Adrenal gland (tissue), 12 donors: ENCODE data around the gene USP3. TPM values are rescaled to one million over a fixed set of nuclear protein-coding genes. Genes with fewer than 3 reads are reported as not detected.

Source experiments
- DNase-seq, 7 donors: peaks; one replicate each; pipeline ENCODE4 v3.0.0-alpha.2; 2019 to 2020
- H3K27ac ChIP-seq, 5 donors: fragments of 200-600 bp; sonication (generic) in 4 of 5; 1 replicate in 3 of 5; 2 replicates in 2 of 5; pipeline versions ENCODE4 v1.5.1 to v1.8.0; 2016 to 2020; ENCODE audit warnings: mild to moderate bottlenecking in 1 of 5
- H3K27me3 ChIP-seq: fragments of 200-600 bp; 2 replicates; pipeline ENCODE4 v1.8.0; 2021
- H3K36me3 ChIP-seq, 2 donors: fragments of 200-600 bp; replicated peaks in 1 of 2; 1 replicate in 1 of 2; 2 replicates in 1 of 2; pipeline versions ENCODE4 v1.5.1 to v1.8.0; 2018 to 2022
- H3K4me1 ChIP-seq, 2 donors: fragments of 200-600 bp; replicated peaks in 1 of 2; 1 replicate in 1 of 2; 2 replicates in 1 of 2; pipeline versions ENCODE4 v1.5.1 to v1.8.0; 2018 to 2021
- H3K4me3 ChIP-seq, 4 donors: fragments of 200-600 bp; sonication (generic) in 3 of 4; one replicate each; pipeline ENCODE4 v1.5.1; 2016 to 2018
- H3K9me3 ChIP-seq, 3 donors: fragments of 200-600 bp; sonication (generic) in 1 of 3; replicated peaks in 1 of 3; 1 replicate in 2 of 3; 2 replicates in 1 of 3; pipeline versions ENCODE4 v1.5.1 to v1.8.0; 2016 to 2021
- POLR2A ChIP-seq, 2 donors: fragments of 450-650 bp; IDR thresholded peaks; one replicate each; pipeline ENCODE4 v1.6.1; 2017; ENCODE audit warnings: antibody characterized with exemption in 2 of 2, mild to moderate bottlenecking in 2 of 2, moderate library complexity in 1 of 2
- WGBS, 4 donors: extraction: QIAGEN DNeasy Blood & Tissue Kit in 2 of 4; methylation state at CpG; one replicate each; pipeline versions ENCODE4 v1.1.5 to v1.1.7; 2013 to 2017; 5-methylcytosine and 5-hydroxymethylcytosine counted together
- intact Hi-C, 2 donors: fragments of 100-400 bp; cut with DNase I; formaldehyde crosslinking; loops; one replicate each; pipeline versions ENCODE4 v1.14.1 to v1.15.0; 2022 to 2023
- polyA plus RNA-seq, 3 donors: library from polyadenylated mRNA; stranded (reverse); fragments of 200-250 nt in 2 of 3; fragments of 350-450 nt in 1 of 3; fragmentation: Illumina TruSeq in 1 of 3; extraction: RNeasy Lipid Tissue Mini Kit (QIAGEN cat#74804) in 1 of 3; gene quantifications; one replicate each; pipeline ENCODE4 v1.2.3, GENCODE V29; 2013 to 2014
- total RNA-seq, 9 donors: library from RNA; depleted of rRNA in 4 of 9; stranded (reverse); fragments of >200 nt in 4 of 9; fragments of 120-200 nt in 1 of 9; fragmentation: NEBNext Ultra II Directional in 1 of 9; extraction: Animal tissue kit (Norgen Biotek cat#: 25700) in 1 of 9; gene quantifications; one replicate each; pipeline versions ENCODE4 v1.1.0 to v1.2.4, GENCODE V29; 2013 to 2023
- TF ChIP-seq, protein P1 (sequence below), 6 experiments: fragments of 450-650 bp in 4 of 6; fragments of 200-600 bp in 2 of 6; sonication (generic) in 1 of 6; IDR thresholded peaks; 1 replicate in 5 of 6; 2 replicates in 1 of 6; pipeline versions ENCODE4 v1.5.1 to v1.8.0; 2016 to 2021; ENCODE audit warnings: antibody characterized with exemption in 6 of 6, mild to moderate bottlenecking in 2 of 6, moderate library complexity in 1 of 6
- donor health status: healthy with polysubstance abuse.
- donor health status: Bipolar disorder and iron deficiency.
- donor health status: DM: yes; HTN: yes; CAD: no.
- donor health status: DM: no; HTN: no; CAD: no.
- donor health status: DM: no; HTN: no; CAD: no.
- donor health status: DM: yes; HTN: yes; CAD: no.

The USP3 gene
- total and polyA plus RNA-seq, 12 donors = 23.0 to 55.0 (median 35.5) TPM

DNA sequence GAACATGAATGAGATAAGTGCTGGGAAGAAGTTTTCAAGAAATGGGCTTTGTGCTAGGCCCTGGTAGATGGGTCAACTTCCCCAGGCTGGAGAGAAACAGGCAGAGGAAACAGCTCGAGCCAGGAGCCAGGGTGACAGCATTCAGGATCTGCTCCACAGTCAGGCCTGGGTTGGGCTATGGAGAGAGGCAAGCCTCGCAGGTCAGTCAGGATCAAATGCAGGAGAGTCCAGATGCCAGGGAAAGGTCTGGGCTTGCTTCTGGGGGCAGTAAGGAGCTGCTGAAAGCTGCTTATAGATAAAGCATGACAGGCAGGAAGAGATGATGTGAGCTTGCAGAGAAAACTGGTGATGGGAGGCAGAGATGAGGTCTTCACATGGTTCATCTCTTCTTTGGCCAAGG lies 11.0 kb upstream of the USP3 start:
- Histone ChIP-seq H3K36me3 (no peaks in the 10 kb centered on the region), H3K27ac (no peak overlapping the region), H3K9me3 (no peaks in the 10 kb centered on the region), H3K4me3 (no peak overlapping the region), H3K27me3 (no peaks in the 10 kb centered on the region), H3K4me1 (no peaks in the 10 kb centered on the region)
- intact Hi-C loops = loop anchor here (5.0 kb wide), 1 partner anchor 104 kb away; the partner anchor contains the start of gene FBXL22 (in 2 of the 2)
- 72 to 83% (median 79%) methylated on average over 2 of the region's 2 CpGs for WGBS, 4 donors
- DNase-seq = no peak
- TF ChIP-seq POLR2A (IDR thresholded peaks at IDR 0.05) = no peak
- TF ChIP-seq, protein P1, sequence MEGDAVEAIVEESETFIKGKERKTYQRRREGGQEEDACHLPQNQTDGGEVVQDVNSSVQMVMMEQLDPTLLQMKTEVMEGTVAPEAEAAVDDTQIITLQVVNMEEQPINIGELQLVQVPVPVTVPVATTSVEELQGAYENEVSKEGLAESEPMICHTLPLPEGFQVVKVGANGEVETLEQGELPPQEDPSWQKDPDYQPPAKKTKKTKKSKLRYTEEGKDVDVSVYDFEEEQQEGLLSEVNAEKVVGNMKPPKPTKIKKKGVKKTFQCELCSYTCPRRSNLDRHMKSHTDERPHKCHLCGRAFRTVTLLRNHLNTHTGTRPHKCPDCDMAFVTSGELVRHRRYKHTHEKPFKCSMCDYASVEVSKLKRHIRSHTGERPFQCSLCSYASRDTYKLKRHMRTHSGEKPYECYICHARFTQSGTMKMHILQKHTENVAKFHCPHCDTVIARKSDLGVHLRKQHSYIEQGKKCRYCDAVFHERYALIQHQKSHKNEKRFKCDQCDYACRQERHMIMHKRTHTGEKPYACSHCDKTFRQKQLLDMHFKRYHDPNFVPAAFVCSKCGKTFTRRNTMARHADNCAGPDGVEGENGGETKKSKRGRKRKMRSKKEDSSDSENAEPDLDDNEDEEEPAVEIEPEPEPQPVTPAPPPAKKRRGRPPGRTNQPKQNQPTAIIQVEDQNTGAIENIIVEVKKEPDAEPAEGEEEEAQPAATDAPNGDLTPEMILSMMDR (IDR thresholded peaks at IDR 0.05) = no peak

DNA sequence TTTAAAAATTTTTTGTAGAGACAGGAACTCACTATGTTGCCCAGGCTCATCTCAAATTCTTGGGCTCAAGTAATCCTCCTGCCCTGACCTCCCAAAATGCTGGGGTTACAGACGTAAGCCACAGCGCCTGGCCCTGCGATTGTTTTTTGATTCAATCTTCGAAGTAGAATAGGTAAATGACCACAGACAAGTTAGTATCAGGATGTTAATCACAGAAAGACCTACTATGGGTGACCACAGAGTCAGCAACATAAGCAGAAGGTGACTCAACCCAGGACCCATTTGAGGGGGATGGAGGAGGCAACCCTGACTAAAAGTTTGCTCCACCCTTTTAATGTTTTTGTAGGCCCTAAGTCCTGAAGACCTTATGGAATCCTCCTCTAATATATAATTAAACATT lies 10.0 kb upstream of the USP3 start:
- TF ChIP-seq POLR2A (IDR thresholded peaks at IDR 0.05) = no peak
- TF ChIP-seq, protein P1 (IDR thresholded peaks at IDR 0.05) = no peak
- H3K9me3 ChIP-seq = no peaks in the 10 kb centered on the region
- no peaks in the 10 kb centered on the region for H3K27me3 ChIP-seq
- no peak for DNase-seq
- 85 to 96% (median 92%) methylated on average over 4 of the region's 4 CpGs for WGBS, 4 donors
- H3K27ac ChIP-seq = no peak overlapping the region
- no peak overlapping the region for H3K4me3 ChIP-seq
- intact Hi-C loops = loop anchor here (5.0 kb wide), 1 partner anchor 103 kb away; the partner anchor contains the start of gene FBXL22 (in 2 of the 2)
- H3K36me3 ChIP-seq = no peaks in the 10 kb centered on the region
- no peaks in the 10 kb centered on the region for H3K4me1 ChIP-seq

GRCh38 chr15:63495343-63495742 lies 9.1 kb upstream of the USP3 start:
- no peaks in the 10 kb centered on the region for H3K4me1 ChIP-seq

DNA sequence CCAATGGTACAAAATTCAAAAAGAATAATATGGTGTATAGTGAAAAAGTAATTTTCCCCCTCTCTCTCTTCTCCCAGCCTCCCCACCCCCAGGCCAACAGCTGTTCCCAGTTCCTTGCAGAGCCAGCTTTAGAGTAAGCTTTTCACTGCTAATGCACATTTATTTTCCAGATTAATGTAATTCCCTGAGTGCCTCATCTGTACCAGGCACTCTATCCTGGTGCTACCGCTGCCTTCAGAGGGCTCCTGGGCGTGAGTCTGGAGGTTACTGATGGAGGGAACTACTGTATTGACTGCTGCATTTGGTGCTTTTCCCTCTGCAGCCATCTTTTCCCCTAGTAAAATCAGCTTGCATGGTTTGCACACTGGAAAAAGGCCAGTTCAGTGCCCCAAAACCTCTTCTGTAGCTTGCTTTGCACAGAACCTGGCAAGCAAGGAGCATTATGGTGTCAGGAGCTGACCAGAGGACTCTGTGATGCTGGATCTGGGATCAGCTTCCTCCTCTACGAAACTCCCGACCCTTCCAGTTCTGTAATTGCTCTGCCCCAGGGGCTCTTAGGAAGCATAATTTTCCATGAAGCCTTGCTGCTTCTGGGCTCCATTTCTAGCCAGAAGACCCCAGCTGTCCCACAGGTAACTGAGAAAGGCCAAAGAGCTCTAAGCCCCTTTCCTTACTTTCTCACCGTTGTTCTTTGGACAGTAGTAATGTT lies 8.5 kb upstream of the USP3 start:
- TF ChIP-seq, protein P1 (IDR thresholded peaks at IDR 0.05) = no peak
- TF ChIP-seq POLR2A (IDR thresholded peaks at IDR 0.05) = no peak
- 74 to 80% (median 78%) methylated on average over 5 of the region's 5 CpGs for WGBS, 4 donors
- H3K4me1 ChIP-seq = peaks cover 3 to 5% of the 10 kb centered on the region in 2 donors
- no peaks in the 10 kb centered on the region for H3K27me3 ChIP-seq
- no peaks in the 10 kb centered on the region for H3K36me3 ChIP-seq
- no peaks in the 10 kb centered on the region for H3K9me3 ChIP-seq
- H3K4me3 ChIP-seq = no peak overlapping the region
- no peak overlapping the region for H3K27ac ChIP-seq
- no peak for DNase-seq
- intact Hi-C loops = no loop called here

More at GRCh38 chr15:63495343-63495742, 9.1 kb upstream of the USP3 start:
- intact Hi-C loops = no loop called here
- Histone ChIP-seq H3K9me3 (no peaks in the 10 kb centered on the region), H3K27me3 (no peaks in the 10 kb centered on the region), H3K4me3 (no peak overlapping the region), H3K27ac (no peak overlapping the region), H3K36me3 (no peaks in the 10 kb centered on the region)
- no peak for DNase-seq
- no peak for TF ChIP-seq POLR2A (IDR thresholded peaks at IDR 0.05)
- TF ChIP-seq, protein P1 (IDR thresholded peaks at IDR 0.05) = no peak
- 89 to 100% (median 98%) methylated on average over 1 of the region's 1 CpG for WGBS, 4 donors
